ENCODE measurements around the gene MPDZ.

The MPDZ gene, protein sequence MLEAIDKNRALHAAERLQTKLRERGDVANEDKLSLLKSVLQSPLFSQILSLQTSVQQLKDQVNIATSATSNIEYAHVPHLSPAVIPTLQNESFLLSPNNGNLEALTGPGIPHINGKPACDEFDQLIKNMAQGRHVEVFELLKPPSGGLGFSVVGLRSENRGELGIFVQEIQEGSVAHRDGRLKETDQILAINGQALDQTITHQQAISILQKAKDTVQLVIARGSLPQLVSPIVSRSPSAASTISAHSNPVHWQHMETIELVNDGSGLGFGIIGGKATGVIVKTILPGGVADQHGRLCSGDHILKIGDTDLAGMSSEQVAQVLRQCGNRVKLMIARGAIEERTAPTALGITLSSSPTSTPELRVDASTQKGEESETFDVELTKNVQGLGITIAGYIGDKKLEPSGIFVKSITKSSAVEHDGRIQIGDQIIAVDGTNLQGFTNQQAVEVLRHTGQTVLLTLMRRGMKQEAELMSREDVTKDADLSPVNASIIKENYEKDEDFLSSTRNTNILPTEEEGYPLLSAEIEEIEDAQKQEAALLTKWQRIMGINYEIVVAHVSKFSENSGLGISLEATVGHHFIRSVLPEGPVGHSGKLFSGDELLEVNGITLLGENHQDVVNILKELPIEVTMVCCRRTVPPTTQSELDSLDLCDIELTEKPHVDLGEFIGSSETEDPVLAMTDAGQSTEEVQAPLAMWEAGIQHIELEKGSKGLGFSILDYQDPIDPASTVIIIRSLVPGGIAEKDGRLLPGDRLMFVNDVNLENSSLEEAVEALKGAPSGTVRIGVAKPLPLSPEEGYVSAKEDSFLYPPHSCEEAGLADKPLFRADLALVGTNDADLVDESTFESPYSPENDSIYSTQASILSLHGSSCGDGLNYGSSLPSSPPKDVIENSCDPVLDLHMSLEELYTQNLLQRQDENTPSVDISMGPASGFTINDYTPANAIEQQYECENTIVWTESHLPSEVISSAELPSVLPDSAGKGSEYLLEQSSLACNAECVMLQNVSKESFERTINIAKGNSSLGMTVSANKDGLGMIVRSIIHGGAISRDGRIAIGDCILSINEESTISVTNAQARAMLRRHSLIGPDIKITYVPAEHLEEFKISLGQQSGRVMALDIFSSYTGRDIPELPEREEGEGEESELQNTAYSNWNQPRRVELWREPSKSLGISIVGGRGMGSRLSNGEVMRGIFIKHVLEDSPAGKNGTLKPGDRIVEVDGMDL (N-terminal part only)

DNA sequence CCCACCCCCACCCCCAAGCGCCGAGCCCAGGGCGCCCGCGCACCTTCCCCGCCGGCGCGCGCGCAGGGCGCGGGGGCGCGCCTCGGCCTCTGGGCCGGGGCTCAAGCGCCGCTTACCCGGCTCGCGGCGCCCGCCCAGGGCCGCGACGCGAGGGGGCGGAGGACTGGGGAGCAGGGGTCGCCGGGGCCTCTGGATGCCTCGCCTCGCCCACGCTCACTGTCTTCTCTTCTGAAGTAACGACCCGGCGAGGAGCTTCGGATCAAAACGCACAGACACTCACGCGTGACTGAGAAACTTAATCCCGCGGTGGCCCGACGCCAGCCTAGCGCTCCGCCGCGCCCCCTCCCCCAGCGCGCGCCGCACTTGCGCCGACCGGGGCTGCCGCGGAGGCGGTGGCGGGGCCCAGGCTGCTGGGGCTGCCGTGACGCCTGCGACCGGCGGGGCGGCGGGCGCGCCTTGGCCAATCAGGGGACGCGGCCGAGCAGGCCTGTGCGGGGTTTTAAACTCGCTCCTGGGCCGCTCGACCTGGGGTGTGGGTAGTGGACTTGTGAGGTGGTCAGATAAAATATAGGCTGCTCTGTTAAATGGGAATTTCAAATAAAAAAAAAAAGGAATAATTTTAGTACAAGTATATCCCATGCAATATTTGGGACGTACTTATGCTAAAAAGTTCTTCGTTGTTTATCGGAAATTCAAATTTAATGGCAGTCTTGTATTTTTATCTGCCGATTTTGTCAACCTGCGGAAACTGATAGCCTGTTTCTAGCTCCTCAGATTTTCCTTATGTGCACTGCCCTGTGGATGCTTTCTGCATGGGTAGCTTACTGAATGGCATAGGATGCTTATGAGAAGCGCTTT lies at the start of gene MPDZ:
TSS of gene MPDZ (minus strand) at position 409 of the 858 bp plus-strand sequence. CDS start 29,377 bp downstream, outside the sequence.
- DNase-seq (ENCODE audit: low read depth) = no peak

DNA sequence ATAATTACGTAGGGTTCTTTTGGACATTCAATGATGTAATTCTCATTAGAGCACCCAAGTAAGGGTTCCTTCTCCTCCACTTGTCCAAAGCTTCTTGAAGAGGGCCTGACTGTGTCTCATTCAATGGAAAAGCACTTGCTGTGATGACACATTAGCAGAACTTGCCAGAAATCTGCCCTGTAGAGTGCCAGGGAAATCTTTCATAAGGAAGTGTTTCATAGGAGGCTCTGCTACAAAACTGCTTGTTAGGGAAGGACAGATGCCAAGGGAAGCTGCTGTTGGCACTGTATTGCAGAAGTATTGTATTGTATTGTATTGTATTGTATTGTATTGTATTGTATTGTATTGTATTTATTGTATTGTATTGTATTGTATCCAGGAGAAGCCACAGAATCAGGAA lies 45.5 kb upstream of the MPDZ start:
- DNase-seq (ENCODE audit: low read depth) = no peak

DNA sequence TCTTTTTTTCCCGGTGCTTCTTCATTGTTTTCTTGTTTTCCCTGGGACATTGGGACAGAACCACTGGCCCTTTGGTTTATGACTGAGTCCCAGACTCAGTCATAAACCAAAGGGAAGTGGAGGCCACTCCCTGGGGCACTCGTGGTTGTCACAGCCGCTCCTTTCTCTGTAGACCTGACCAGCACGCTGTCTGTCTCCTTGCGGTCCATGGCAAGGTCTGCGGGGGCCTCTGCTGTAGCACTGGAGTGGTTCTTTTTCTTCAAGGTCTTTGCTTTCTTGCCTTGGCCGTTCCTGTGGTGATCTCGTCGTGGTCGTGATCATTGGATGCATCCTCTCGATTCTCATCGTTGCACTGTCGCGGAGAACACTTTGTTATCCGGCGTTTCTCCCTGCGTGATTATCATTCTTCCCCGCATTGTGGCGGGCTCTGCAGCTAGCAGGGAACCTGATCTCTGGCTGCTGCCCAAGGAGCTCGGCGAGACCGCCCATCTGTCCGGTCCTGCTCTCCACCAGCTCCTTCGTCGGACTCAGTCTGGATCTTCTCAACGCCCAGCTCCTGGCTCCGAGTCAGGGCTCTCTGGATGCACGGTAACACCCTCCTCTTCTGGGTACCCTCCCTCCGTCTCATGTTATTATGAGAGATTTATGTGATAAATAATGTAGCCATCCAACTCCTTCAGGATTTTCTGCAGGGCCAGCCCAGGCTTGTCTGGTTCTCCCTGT lies 43.5 kb upstream of the MPDZ start:
- DNase-seq (ENCODE audit: low read depth) = no peak

DNA sequence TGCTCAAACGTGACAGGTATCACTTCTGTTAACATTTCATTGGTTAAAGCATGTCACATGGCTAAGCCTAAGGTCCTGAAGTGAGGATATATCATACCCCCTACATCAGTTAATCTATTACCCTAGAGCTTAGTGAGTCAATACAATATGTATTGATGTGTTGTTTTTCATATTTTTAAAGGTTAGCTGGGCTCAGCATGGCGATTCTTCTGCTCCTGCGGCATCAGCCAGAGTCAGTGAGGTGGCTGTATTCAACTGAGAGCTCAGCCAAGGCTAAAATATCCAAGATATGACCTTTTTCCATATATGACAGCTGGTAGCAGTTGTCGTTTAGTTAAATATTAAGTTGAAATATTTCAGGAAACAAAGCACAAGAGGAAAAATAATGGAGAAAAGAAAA lies 38.5 kb upstream of the MPDZ start:
- no peak for DNase-seq (ENCODE audit: low read depth)

DNA sequence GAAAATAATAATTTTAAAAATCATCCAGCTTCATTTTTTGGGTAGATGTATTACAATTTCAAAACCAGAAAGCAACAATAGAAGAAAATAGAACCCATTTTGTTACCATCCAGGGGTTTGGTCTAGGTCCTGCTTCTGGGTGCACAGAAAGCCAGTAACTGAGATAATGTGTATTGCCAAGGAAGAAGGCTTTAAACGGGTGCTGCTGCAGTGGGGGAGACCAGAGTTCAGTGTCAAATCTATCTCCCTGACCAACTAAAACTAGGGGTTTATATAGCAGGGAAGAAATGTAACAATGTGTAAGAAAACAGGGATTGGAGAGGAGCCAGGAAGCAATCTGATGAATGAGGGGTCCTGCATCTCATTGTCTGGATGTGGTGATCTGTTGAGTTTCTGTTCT lies 17.5 kb upstream of the MPDZ start:
- DNase-seq (ENCODE audit: low read depth) = no peak

DNA sequence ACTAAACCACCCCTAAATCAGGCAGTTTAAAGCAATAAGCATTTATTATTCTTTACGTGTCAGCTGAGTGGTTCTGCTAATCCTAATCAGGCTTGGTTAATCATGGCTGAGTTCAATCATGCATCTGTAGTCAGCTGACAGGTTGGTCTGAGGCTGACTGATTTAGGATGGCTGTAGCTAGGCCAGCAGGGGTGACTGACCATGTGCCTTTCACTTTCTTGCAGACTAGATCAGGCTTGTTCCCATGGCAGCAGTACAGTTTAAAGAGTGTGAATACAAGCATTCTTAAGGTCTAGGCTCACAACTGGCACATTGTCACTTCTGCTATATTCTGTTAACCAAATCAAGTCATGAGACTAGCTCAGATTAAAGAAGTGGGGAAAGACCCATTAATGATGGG lies 16.1 kb upstream of the MPDZ start:
- DNase-seq (ENCODE audit: low read depth) = no peak

DNA sequence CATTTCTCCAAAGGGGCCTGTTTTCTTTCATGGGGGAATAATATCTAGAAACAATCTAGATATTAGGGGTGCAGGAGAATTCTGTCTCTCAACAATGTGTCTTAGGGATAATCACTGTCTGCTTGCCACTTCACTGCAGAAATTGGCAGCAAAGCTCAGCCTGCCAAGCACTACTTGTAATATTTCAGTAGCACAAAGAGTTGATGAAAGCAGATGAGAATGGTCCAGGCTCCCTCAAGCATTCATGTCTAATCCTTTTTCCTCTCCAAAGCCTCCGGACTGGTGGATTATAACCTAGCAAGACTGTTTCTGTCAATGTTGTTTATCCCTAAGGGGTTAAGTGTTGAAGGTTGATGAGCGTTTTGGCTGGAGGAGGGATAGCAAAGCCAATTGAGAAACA lies 13.3 kb upstream of the MPDZ start:
- no peak for DNase-seq (ENCODE audit: low read depth)

DNA sequence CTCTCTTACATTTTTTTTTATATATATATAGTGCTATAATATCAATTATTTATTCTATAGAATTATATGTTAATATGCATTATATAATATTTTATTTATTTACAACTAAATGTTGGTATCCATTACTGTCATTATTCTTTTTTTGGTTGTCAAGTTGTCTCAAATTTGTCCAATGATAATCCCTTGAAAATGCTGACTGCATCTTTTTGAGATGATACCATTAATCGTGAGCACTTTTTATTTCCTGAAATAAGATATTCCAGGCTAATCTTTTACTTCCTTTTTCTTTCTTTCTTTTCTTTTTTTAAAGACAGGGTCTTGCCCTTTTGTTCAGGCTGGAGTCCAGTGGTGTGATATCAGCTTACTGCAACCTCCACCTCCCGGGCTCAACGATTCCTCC lies 12.7 kb upstream of the MPDZ start:
- DNase-seq (ENCODE audit: low read depth) = no peak

DNA sequence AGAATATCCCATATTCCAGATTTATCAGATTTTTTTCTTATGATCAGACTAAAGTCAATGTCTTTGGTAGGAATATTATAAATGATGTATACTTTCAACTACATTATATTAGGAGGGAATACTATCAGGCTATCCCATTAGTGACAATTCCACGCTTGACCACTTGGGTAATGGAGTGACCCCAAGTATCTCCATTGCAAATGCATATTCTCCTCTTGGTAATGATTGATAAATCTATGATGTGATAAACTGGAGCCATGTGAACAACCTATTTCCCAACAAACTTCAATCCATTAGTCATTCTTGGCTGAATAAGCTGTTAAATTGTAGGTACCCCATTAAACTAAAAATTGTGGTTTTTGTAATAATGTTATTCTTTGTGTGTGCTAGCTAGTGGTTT lies 12.2 kb upstream of the MPDZ start:
- DNase-seq (ENCODE audit: low read depth) = no peak

DNA sequence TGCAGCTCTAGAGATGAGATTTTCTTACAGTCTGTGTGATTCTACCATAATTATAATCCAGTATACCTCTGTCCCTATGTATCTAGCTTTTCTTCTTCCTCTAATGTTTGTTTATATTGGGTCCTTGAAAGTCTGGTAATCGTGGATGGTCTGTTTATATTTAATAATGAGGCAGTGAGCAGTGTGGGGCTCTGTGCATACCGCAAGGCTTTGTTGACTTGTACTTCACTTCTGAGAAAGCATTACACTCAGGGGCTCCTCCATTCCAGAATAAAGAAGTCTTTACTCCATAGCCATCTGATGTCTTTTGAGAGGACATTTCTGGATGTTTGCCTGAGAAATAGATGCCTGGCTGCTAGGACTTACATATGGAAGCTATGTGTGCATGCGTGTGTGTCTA lies 4.5 kb upstream of the MPDZ start:
- no peak for DNase-seq (ENCODE audit: low read depth)

DNA sequence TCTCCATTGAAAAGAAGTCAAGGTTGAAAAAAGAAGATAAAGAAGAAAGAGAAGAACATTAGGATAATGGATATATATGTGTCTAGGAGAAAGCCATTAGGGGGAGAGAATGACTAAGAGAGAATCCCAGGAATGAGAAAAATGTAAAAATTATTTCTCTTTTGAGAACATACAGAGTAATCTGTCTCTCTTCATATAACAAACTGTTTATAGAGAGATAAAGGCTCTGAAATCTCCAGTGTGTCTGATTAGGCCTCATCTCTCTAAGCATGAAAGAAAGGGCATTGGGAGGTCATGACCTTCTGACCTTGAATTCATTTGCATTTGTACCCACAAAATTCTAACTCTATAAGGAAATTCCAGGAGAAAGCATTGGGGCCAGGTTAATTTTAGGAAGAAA lies 3.5 kb upstream of the MPDZ start:
- DNase-seq (ENCODE audit: low read depth) = no peak

DNA sequence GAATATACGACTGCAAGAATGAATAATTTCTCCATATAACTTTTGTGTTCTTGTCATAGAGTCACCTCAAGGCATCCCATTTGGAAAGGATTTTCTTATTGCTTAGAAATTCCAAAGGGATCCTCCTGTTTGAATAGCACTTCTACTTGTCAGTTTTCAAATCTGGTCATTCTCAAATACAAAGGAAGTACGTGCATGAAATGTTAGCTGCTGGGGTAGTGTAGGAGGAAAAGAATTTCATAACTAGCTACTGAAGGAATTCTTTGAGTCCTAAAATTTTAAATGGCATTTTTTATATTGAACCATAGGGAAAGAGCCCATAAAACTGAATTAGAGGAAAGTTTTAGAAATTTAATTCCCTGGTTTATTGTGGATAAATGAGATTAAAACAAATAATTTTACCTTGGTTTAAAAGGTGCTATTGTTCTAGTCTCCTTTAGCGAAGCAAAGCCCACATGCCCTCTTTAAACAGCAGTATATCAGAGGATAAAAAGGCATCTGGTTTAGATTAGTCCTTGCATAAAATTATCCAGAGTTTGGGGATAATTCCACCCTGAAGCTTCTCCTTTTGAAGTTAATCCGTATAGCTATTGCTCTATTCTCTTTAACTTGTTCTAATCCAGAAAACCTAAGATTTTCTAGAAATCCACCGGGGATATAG lies 2.0 kb upstream of the MPDZ start:
- DNase-seq (ENCODE audit: low read depth) = no peak

DNA sequence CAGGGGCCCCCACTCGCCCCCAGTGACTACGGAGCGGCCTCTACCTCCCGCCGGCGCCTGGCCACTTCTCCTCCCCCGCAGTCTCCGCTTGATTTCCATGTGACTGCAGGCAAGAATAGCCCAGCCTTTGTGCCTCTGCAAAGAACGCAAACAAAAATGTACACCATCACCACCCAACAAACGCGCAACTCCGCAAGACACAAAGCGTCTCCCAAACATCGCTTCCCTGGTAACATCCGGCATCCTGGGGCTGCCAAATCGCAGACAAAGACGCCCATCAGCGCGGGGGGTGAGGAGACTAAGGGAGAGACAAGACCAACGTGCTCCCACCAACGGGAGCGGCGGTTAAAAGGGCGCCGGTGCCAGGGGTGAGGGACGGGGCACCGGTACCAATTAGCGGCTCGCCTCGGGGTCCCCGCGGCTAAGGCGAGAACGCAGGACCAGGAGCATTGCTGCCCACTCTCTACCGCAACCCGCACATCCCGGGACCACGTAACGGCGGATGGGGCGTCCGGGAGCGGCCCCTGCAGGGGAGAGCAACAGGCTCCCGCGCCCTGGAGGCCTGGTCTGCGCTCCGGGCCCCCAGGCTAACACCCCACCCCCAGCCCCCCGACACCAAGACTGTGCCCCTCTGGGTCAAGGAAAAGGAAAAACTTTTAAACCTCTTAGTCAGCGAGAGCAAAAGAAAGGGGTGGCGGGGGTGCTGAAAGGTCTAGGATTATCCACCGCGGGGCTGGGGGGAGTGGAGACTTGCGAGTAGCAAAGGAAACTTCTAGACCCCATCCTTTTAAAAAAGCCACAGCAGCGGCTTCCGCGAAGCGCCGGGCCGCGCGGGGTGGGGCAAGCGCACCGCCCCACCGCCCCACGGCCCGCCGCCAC lies 885 bp downstream of the MPDZ start:
- DNase-seq (ENCODE audit: low read depth) = no peak

DNA sequence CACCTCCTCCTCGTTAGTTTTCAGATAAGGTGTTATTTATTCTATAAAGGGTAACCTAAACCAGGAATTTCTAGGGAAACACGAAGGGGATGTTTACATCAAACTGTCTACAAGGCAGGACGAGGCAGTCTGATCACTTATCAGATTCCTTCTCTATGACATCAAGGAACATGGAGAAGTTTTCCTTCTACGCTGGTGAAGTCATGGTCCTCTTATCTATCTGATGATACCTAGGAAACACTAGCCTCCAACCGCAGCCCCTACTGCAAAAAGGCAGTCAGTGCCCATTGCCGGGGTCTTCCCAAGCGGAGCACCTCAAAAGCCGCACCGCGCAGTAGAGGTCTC lies 1.5 kb downstream of the MPDZ start:
- no peak for DNase-seq (ENCODE audit: low read depth)

DNA sequence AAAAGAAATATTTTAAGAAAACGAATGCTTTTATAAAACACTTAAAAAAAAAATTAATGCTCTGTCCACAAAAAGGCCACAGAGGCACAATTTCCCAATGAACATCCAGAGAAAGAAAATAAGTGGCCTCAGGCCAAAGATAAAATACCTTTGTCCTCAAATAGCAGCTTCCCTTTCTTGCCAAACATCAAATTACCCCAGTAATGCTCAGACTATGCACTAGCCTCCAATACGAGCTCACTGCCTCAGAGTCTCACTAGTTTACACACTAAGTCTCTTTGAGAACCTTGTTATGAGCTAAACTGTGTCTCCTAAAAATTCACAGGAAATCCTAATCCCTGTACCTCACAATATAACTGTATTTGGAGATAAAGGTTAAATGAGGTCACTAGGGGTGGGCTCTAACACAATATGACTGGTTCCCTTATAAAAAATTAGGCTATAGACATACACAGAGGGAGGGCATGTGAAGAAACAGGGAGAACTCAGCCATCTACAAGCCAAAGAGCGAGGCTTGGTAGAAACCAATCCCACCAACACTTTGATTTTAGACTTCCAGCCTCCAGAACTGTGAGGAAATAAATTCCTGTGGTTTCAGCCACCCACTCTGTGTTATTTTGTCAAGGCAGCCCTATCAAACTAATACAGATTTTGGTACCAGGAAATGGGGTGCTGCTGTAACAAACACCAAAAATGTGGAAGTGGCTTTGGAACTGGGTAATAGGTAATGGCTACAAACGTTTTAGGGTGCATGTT lies 4.4 kb downstream of the MPDZ start:
- DNase-seq (ENCODE audit: low read depth) = no peak

DNA sequence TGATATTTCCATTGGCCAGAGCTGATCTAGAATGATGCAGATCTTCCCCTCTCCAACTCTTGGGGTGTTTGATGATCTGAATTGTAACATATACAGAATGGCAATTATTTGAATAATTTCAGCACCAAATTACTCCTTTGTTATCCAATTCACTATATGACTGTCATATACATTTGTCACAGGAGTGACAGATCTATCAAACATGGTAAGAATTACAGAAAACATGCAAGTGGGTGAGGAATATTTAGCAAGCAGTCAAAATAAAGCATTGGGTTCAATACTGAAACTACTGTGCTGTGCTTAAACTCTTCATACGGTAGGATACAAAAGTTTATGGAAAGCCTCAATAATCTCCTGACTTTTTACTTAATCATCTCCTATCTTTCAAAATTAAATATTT lies 8.8 kb downstream of the MPDZ start:
- DNase-seq (ENCODE audit: low read depth) = no peak

DNA sequence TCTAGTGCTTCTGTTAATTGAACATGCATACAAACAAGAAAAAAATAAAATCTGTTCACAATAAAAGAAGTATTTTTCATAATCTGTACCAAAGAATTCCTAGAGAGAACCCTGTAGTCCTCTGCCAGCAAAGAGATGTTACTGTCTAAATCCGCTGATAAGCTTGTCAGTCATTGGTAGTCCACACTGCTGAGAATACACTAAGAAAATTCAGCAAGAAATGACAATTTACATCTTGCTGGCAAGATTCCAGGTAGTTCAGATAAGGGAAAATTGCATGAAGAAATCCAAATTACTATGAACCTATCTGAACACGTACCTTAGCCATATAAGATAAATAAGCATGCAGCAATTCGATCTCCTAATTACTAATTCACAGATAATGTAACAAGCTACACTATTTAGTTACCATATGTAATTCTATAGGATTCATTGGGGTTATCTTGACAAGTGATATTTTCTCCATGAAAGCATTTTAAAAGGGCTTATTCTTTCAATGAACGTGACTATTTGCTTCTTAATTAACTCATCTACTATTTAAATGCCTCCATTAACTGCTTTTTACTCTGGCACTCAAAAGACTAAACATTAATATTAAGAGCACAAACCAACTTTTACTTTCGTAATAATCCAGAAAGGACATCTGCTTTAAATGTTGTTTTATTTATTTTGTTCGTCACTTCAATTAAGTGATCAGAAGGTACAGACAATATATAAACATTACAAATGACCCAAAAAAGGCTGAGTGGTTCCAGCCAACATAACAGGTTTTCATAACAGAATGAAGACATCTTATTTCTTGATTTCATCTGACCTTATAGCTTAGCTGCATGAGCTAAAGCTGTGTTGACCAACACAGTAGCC lies 9.7 kb downstream of the MPDZ start:
- no peak for DNase-seq (ENCODE audit: low read depth)

DNA sequence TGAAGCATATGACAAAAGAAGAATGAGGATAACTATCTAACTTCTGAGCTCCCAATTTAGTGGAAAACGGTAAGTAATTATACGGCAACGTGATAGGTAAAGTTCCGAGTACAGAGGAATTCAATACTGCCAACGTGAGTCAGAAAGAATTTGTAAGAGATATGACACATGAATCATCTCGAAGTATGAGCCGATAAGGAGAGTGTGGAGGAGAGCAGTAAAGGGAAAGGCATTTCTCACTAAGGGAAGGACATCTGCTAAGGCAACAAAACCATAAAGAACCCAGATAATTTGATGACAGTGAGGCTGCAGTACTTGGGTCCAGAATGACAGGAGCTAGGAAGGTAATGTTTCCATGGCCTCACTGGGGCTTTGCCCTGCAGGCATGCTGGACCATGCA lies 11.0 kb downstream of the MPDZ start:
- DNase-seq (ENCODE audit: low read depth) = no peak
